Sigmoid colon (tissue), 4 donors: ENCODE measurements around the gene SAMM50.

Experiments used
- CTCF ChIP-seq, 4 experiments: fragments of 450-650 bp in 3 of 4; fragments of 200-600 bp in 1 of 4; IDR thresholded peaks; one replicate each; pipeline ENCODE4 v1.5.1; 2016 to 2019; ENCODE audit warnings: antibody characterized with exemption in 4 of 4, mild to moderate bottlenecking in 3 of 4, moderate library complexity in 2 of 4
- EP300 ChIP-seq, 4 donors: sonication (generic); formaldehyde crosslinking; IDR thresholded peaks; one replicate each; pipeline ENCODE4 v1.6.1; 2017; ENCODE audit warnings: antibody characterized with exemption in 4 of 4
- POLR2A ChIP-seq, 2 donors: fragments of 450-650 bp; IDR thresholded peaks; one replicate each; pipeline ENCODE4 v1.6.1; 2016; ENCODE audit warnings: antibody characterized with exemption in 2 of 2, mild to moderate bottlenecking in 2 of 2, moderate library complexity in 2 of 2

- no peak for TF ChIP-seq CTCF (IDR thresholded peaks at IDR 0.05)
- TF ChIP-seq POLR2A (IDR thresholded peaks at IDR 0.05), result no peak
- no peak for TF ChIP-seq EP300 (IDR thresholded peaks at IDR 0.05)
Measured at GRCh38 chr22:44012591-44012990, 57.3 kb downstream of the SAMM50 start.
